Keratinocyte (primary cell): ENCODE data around the gene CPSF7.

Experiments
- CTCF ChIP-seq, 3 experiments: IDR thresholded peaks in 1 of 3; conservative IDR thresholded peaks in 1 of 3; optimal IDR thresholded peaks in 1 of 3; 2 replicates in 2 of 3; 3 replicates in 1 of 3; pipeline versions ENCODE3 to v1.5.1; 2011; ENCODE audit warnings: low read length in 3 of 3, mild to moderate bottlenecking in 3 of 3, moderate library complexity in 2 of 3, control low read depth in 1 of 3, inconsistent platforms in 1 of 3; ENCODE audit not compliant: insufficient read depth in 2 of 3; ENCODE audit errors: extremely low read depth in 1 of 3
- EZH2 ChIP-seq: IDR thresholded peaks from one replicate; pipeline ENCODE4 v1.6.1; 2012; ENCODE audit warnings: inconsistent platforms, mild to moderate bottlenecking, low read length, moderate library complexity

DNA sequence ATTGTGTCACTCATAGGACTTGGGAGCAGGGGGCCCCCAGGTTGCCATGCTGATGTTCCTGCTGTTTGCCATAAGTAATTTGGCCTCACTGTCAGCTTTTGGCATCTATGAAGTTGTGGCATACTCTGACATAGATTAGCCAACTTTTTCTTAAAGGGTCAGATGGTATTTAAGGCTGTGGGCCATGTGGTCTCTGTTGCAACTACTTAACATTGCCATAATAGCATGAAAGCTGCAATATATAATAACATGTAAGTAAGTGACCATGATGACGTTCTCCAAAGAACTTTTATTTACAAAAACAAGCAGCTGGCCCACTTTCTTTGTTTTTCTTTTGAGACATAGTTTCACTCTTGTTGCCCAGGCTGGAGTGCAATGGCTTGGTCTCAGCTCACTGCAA lies 39.6 kb downstream of the CPSF7 start:
- no peak for TF ChIP-seq EZH2
- TF ChIP-seq CTCF (optimal IDR thresholded peaks at IDR 0.05 in 1 of 3, IDR thresholded peaks at IDR 0.05 in 1 of 3, conservative IDR thresholded peaks at IDR 0.05 in 1 of 3; ENCODE audit: extremely low read depth in 1 of 3, insufficient read depth in 2 of 3, low read length in 3 of 3): no peak
